COLO668 (cell line): Measurements from ENCODE around the gene C1orf115.
A peak's percentile ranks its signal among the peaks of the same experiment; 100 is the strongest.
"Not testable (repeated sequence)": the region's sequence is repeated elsewhere in the genome, so short reads cannot be mapped to it uniquely, and the experiment has no call there.

Experiments used
- DNase-seq: peaks from one replicate; lab custom pipeline; 2025; ENCODE audit not compliant: unreplicated experiment; lab: John Stamatoyannopoulos, UW

C1orf115 gene

GRCh38 chr1:220692436-220693228, 2.5 kb downstream of the C1orf115 start:
- DNase-seq: no peak

- no peak for DNase-seq
Measured at GRCh38 chr1:220694866-220695382, 4.8 kb downstream of the C1orf115 start.

DNA sequence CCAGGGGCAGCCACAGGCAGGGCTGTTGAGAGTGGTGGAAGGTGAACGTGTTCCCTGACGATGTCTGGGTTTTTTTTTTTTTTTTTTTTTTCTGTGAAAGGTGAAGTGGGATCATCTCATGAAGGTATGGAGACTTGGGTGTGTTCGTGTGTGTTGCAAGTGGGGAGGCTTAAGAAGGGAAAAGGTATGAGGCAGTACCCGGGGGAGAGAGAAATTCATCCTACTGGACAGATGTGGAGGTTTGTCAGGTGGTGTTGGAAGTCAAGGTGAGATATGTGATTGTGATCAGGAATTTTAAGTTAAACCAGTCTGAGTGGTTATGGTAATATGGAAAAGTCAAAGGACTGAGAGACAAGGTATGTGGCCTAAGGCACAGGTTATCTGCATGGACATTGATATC, 5.3 kb downstream of the C1orf115 start:
- DNase-seq: no peak

DNA sequence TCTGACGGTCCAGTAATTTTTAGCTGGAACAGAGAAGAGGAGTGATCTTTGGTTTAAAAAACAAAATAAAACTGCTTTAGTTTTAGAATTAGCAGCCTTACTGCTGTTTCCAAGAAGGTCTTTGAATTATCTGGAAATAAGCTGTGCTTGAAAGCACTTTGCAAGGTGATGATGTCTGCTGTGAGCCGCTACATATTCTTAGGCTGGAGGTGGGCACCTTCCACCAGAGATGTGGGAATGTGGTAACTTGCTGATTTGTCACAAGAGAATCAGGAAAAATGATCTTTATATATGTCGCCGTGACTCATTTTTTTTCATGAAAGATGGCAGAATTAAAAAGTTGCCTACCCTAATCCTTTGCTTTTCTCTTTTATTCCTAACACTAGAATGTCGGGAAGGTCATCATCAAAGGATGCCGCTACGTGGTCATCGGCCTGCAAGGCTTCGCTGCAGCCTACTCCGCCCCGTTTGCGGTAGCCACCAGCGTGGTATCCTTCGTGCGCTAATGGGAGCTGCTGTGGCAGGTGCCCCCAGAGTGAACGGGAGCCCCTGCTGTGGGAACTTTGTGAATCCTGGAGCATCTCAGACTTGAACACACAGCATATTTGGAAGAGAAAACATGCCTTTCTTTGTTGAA, 6.2 kb downstream of the C1orf115 start:
- no peak for DNase-seq

GRCh38 chr1:220696863-220697231, 6.7 kb downstream of the C1orf115 start:
- no peak for DNase-seq

GRCh38 chr1:220697326-220697725, 7.2 kb downstream of the C1orf115 start:
- no peak for DNase-seq

DNA sequence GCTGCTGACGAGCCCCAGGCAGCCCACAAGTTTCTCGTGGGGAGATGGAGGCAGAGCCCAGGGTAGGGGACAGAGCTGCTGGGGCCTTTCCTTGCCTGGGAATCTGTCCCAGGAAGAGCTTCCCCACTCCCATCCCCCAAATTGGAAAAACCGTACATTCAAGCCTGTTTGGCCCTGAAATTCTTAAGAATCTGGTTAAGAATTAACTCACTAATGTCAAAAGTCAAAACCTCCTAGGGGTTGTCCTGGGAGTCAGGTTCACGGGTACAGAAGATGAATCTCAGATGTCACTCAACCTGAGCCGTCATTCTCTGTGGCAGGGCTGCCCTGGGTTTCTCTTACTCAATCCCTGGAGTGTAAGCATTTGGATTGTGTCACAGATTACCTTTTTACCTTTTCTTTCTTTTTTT, 8.4 kb downstream of the C1orf115 start:
- DNase-seq: no peak

DNA sequence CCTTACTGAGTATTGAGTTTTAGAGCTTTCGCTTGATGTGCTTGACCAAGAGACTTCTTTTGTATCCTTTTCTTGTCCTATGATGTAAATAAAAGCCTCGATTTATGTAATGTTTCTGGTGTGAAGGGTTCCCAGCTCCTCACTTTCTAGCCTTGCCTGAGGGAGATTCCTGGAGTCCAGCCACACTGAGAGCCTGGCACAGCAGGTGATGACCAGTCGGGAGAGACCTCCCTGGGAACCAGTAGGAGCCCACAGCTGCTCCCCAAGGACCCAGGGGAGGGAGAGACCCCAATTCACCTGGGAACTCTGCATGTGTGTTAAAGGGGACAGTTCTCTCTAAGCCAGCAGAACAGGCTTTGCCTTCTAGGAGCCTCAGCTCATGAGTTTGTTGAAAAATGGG, 8.9 kb downstream of the C1orf115 start:
- DNase-seq: no peak

GRCh38 chr1:220700556-220701179, 10.5 kb downstream of the C1orf115 start:
- DNase-seq: no peak

DNA sequence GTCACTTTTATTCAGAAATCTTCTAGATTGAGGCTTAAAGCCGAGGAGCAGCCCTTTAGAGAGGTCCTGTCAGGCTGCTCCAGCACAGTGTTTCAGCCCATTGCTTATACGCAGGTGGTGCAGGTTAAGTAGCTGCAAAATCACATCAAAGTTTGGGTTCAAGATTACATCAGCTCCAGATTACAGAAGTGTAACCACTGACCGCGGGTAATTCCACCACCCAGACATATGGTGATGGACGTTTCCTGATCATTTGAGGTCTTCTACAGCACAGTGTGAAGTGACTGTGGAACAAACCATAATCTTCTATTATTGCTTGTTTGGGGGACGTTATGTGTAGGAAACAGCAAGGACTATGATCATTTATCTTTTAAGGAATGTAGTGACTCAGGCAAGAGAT, 11.8 kb downstream of the C1orf115 start:
- DNase-seq: no peak

- no peak for DNase-seq
Measured at GRCh38 chr1:220702733-220703270, 12.6 kb downstream of the C1orf115 start.

DNA sequence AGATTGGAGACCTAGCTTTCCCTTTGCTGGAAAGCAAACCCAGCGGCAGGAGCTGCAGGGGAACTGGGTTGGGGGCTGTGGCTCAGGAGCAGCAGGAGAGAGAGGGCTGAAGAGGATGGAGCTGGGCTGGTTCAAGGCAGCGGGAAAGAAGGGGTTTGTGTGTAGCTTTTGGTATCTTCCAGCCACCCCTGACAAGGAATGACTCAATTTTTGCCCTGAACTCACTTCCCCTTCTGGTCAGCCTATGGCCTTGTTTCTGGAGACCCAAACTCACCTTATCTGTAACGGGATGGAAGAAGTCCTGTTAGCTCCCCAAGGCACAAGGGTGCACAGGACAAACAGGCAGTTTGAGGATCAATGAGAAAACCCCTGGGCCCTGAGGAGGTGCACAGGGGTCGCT, 13.1 kb downstream of the C1orf115 start:
- no peak for DNase-seq

DNA sequence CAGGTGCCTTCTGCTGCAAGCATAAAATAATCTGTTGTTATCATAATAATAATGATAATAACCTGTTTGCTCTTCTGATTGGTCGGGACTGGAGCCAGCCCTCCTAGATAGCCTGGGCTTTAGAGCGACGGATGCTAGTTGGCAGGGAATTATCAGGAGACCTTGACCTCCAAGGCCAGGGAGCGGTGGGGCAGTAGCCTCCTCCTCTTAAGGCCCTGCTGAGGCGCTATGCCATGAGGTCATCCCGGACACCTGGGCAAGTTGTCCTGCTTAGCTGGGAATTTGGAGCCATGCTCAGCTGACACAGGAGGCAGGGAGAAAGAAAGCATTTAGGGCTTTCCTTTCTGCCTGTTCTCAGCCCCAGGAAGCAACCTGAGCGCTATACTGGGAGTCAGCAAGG, 15.6 kb downstream of the C1orf115 start:
- no peak for DNase-seq

DNA sequence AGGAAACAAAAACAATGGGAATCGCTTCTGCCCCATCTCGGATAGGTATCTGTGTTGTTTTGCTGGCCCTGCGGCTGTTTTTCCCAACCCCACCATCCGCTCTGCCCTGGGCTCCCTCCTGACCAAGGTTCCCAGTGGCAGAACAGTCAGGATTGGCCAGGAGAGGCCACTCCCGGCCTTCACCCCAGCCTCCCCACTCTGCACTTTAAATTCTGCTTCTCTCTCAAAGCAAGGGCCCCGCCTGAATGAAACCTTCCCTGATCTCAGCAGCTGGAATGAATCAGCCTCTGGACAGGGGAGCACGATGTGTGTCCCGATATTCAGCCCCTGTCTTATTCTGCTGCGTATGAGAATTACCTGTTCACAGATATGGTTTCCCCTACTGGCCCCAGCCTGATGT, 16.3 kb downstream of the C1orf115 start:
- no peak for DNase-seq

- DNase-seq: no peak
Measured at GRCh38 chr1:220707160-220707559, 17.0 kb downstream of the C1orf115 start.

DNA sequence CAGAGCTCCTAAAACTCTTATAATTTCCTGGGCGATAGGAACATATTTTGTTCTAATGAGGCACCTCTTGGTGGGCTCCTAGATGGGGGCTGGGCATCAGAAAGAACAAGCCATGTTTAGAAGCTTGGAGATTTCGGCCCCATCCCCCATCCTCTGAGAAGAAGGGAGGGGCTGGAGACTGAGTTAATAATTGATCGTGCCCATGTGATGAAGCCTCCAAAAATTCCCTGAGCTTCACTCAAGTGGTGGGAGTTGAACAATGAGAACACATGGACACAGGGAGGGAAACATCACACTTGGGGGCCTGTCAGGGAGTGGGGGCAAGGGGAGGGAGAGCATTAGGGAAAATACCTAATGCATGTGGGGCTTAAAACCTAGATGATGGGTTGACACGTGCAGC, 18.1 kb downstream of the C1orf115 start:
- DNase-seq: peak; percentile 32

GRCh38 chr1:220708936-220709801, 19.0 kb downstream of the C1orf115 start:
- DNase-seq: peak; percentile 46

GRCh38 chr1:220710333-220710732, 20.2 kb downstream of the C1orf115 start:
- DNase-seq: no peak

- DNase-seq: no peak
Measured at GRCh38 chr1:220711056-220711809, 21.1 kb downstream of the C1orf115 start.

DNA sequence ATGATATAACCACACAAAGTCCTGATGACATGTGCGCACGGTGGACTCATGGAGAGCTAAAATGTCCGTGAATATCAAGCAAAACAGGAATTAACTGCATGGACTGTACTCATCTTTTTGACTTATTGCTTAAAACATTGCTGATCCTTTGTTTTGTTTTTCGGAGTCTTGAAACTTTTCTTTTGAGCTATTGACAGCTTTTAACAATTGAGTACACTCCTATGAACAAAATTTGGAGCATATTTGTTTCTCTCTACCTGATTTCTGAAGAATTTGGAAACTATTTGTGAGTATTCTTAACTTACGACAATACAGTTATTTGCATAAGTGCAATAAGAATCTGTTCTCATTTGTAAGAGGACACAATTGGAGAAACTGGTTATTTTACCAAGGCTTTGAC, 25.8 kb downstream of the C1orf115 start:
- DNase-seq: not testable (repeated sequence)
